Endodermal cell (in vitro differentiated cells): ENCODE results near the gene NDUFA6. TPM values are rescaled to one million over a fixed set of nuclear protein-coding genes. Genes with fewer than 3 reads are reported as not detected.
"Not testable (repeated sequence)": the region's sequence is repeated elsewhere in the genome, so short reads cannot be mapped to it uniquely, and the experiment has no call there.

Experiments used
- DNase-seq: peaks from one replicate; pipeline ENCODE4 v3.0.0-alpha.2; 2017
- H3K27ac ChIP-seq: 2 replicates; pipeline ENCODE4 v1.5.1; 2013; ENCODE audit warnings: mild to moderate bottlenecking, low read depth, low read length, moderate library complexity
- H3K27me3 ChIP-seq: 2 replicates; pipeline ENCODE4 v1.6.1; 2013; ENCODE audit warnings: mild to moderate bottlenecking, low read length, moderate library complexity; ENCODE audit not compliant: insufficient read depth, control insufficient read depth, poor library complexity, severe bottlenecking
- H3K36me3 ChIP-seq: 2 replicates; pipeline ENCODE4 v1.7.0; 2013; ENCODE audit warnings: mild to moderate bottlenecking, low read length, moderate library complexity; ENCODE audit not compliant: control insufficient read depth, insufficient read depth
- H3K4me1 ChIP-seq: one replicate; pipeline ENCODE4 v1.7.0; 2013; ENCODE audit warnings: low read length; ENCODE audit not compliant: control insufficient read depth, insufficient read depth
- H3K4me3 ChIP-seq: 2 replicates; pipeline ENCODE4 v1.5.1; 2013; ENCODE audit warnings: mild to moderate bottlenecking, low read length, moderate library complexity
- H3K9ac ChIP-seq: 2 replicates; pipeline ENCODE4 v1.6.1; 2013; ENCODE audit warnings: mild to moderate bottlenecking, low read length, moderate library complexity; ENCODE audit not compliant: poor library complexity, severe bottlenecking; ENCODE audit errors: extremely low read depth
- H3K9me3 ChIP-seq: 2 replicates; pipeline ENCODE4 v1.6.1; 2013; ENCODE audit warnings: mild to moderate bottlenecking, low read length, moderate library complexity; ENCODE audit not compliant: control insufficient read depth
- H3K27ac Mint-ChIP-seq: 2 replicates; pipeline ENCODE4 v1.8.0; 2020; ENCODE audit warnings: mixed read lengths
- H3K27me3 Mint-ChIP-seq: 2 replicates; pipeline ENCODE4 v1.8.0; 2021; ENCODE audit warnings: mild to moderate bottlenecking, mixed read lengths; ENCODE audit not compliant: insufficient read depth
- H3K36me3 Mint-ChIP-seq: 2 replicates; pipeline ENCODE4 v1.8.0; 2020; ENCODE audit warnings: low read depth, mixed read lengths
- H3K4me1 Mint-ChIP-seq: 2 replicates; pipeline ENCODE4 v1.8.0; 2020; ENCODE audit warnings: mixed read lengths
- H3K4me3 Mint-ChIP-seq: 2 replicates; pipeline ENCODE4 v1.8.0; 2020; ENCODE audit warnings: mild to moderate bottlenecking, moderate library complexity, mixed read lengths
- H3K9me3 Mint-ChIP-seq: 2 replicates; pipeline ENCODE4 v1.8.0; 2020; ENCODE audit warnings: mild to moderate bottlenecking, mixed read lengths
- WGBS, 2 experiments: methylation state at CpG; one replicate each; pipeline versions ENCODE4 v1.1.5 to v1.1.7; 2013; ENCODE audit warnings: missing lambda C conversion rate in 2 of 2, mixed read lengths in 1 of 2; ENCODE audit not compliant: insufficient coverage in 1 of 2, insufficient read length in 1 of 2; 5-methylcytosine and 5-hydroxymethylcytosine counted together
- total RNA-seq, 2 donors: library from RNA; stranded (reverse); fragmentation: NEBNext Ultra II Directional in 1 of 2; extraction: Animal tissue kit (Norgen Biotek cat#: 25700) in 1 of 2; gene quantifications; 2 replicates in 1 of 2; 3 replicates in 1 of 2; pipeline ENCODE4 v1.2.1, GENCODE V29; 2021
- TF ChIP-seq, protein P1 (sequence below): fragments of 200-600 bp; sonication (generic); conservative IDR thresholded peaks from 2 replicates; pipeline ENCODE4 v1.5.0; 2021; ENCODE audit warnings: antibody characterized with exemption, mild to moderate bottlenecking

Gene NDUFA6
- total RNA-seq, 2 donors from 2014 or later = 83.4 to 103 TPM

DNA sequence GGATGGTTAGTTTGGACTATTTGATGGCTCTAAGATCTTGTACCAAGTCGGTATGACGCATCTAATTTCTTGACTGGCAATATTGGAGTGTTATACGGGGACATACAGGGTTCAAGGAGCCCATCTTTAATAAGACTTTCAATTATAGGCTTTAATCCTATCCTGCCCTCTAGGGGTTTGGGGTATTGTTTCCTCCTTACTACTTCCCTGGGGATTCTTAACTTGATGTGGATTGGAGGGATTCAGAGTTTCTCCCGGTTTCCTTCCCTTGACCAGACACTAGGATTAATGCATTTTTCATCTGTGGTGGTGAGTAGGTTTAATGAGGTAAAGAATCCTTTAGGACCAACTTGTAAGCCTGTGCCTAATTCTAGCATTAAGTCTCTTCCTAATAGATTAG lies 21.2 kb upstream of the NDUFA6 start:
- Histone ChIP-seq H3K27ac (peak overlapping the region; percentile 51), H3K4me1 (peaks cover 9% of the 10 kb centered on the region), H3K4me3 (peak overlapping the region; percentile 64), H3K27me3 (no peaks in the 10 kb centered on the region), H3K9me3 (peaks cover 36% of the 10 kb centered on the region), H3K9ac (peak overlapping the region; percentile 71), H3K36me3 (no peaks in the 10 kb centered on the region)
- TF ChIP-seq, protein P1, sequence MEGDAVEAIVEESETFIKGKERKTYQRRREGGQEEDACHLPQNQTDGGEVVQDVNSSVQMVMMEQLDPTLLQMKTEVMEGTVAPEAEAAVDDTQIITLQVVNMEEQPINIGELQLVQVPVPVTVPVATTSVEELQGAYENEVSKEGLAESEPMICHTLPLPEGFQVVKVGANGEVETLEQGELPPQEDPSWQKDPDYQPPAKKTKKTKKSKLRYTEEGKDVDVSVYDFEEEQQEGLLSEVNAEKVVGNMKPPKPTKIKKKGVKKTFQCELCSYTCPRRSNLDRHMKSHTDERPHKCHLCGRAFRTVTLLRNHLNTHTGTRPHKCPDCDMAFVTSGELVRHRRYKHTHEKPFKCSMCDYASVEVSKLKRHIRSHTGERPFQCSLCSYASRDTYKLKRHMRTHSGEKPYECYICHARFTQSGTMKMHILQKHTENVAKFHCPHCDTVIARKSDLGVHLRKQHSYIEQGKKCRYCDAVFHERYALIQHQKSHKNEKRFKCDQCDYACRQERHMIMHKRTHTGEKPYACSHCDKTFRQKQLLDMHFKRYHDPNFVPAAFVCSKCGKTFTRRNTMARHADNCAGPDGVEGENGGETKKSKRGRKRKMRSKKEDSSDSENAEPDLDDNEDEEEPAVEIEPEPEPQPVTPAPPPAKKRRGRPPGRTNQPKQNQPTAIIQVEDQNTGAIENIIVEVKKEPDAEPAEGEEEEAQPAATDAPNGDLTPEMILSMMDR = peak; percentile 65
- H3K27ac Mint-ChIP-seq = peak overlapping the region; percentile 71
- H3K36me3 Mint-ChIP-seq = peaks cover 20% of the 10 kb centered on the region
- H3K4me3 Mint-ChIP-seq = peak overlapping the region; percentile 21
- peaks cover 38% of the 10 kb centered on the region for H3K27me3 Mint-ChIP-seq
- DNase-seq = no peak
- peaks cover 24% of the 10 kb centered on the region for H3K4me1 Mint-ChIP-seq
- 73 to 83% methylated on average over 3 to 4 of the region's 4 CpGs for WGBS, 2 experiments
- H3K9me3 Mint-ChIP-seq = peaks cover 30% of the 10 kb centered on the region

DNA sequence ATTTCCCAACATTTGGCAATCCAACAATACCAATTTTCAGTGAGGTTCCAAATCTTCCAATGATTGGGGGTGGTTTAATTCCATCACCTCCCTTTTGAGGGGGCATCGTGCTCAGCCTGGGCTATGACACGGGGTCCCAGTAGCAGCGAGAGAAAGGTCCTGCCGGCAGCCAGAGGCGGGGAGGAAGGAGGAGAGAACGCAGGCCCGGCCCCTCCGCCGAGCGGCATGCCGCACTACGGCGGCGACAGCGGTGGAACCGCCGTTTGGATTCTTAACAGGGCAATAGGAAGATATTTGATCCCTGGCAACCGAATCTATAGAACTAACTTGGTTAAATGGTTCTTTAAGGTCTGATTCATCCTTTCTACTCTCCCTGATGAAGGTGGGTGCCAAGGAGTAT lies 18.3 kb upstream of the NDUFA6 start:
- Histone ChIP-seq H3K9ac (no peak overlapping the region), H3K4me1 (peaks cover 9% of the 10 kb centered on the region), H3K27me3 (no peaks in the 10 kb centered on the region), H3K36me3 (no peaks in the 10 kb centered on the region), H3K27ac (no peak overlapping the region), H3K9me3 (peaks cover 29% of the 10 kb centered on the region), H3K4me3 (no peak overlapping the region)
- WGBS, 2 experiments = 94 to 96% methylated on average over 10 to 18 of the region's 18 CpGs
- Mint-ChIP-seq H3K4me1 (peaks cover 24% of the 10 kb centered on the region), H3K9me3 (peaks cover 21% of the 10 kb centered on the region), H3K36me3 (peaks cover 7% of the 10 kb centered on the region), H3K27me3 (peaks cover 34% of the 10 kb centered on the region), H3K27ac (no peak overlapping the region), H3K4me3 (no peak overlapping the region)
- TF ChIP-seq, protein P1 = no peak
- no peak for DNase-seq

DNA sequence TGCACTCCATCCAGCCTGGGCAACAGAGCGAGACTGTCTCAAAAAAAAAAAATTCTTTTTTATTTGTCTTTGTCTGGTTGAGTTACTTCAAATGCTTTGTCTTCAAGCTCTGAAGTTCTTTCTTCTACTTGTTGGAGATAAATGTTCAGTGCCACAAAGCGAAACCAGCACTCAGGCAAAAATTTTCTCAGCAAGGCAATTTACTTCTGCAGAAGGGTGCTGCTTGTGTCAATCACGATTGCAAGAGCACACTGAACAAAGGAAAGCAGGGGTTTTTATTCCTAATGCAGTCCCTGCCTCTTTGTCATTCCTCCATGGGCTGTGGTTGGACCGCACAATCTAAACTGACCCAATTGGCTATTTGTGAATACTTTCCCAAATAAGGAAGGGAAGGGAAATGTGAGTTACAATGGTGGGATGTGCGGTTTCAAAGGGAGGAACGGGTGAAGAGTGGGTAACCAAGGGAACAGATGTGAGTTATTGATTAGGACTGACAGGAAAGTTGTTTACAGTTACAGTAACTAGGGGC lies 13.8 kb upstream of the NDUFA6 start:
- 92 to 94% methylated on average over 5 to 6 of the region's 6 CpGs for WGBS, 2 experiments
- not testable (repeated sequence) for H3K27me3 ChIP-seq, H3K27ac Mint-ChIP-seq, H3K9ac ChIP-seq, H3K4me1 Mint-ChIP-seq, H3K4me3 ChIP-seq, H3K27ac ChIP-seq, DNase-seq, H3K36me3 ChIP-seq, H3K4me1 ChIP-seq, H3K4me3 Mint-ChIP-seq
- peaks cover 27% of the 10 kb centered on the region for H3K27me3 Mint-ChIP-seq
- peaks cover 63% of the 10 kb centered on the region for H3K9me3 ChIP-seq
- peaks cover 61% of the 10 kb centered on the region for H3K9me3 Mint-ChIP-seq
- H3K36me3 Mint-ChIP-seq = peaks cover 19% of the 10 kb centered on the region

DNA sequence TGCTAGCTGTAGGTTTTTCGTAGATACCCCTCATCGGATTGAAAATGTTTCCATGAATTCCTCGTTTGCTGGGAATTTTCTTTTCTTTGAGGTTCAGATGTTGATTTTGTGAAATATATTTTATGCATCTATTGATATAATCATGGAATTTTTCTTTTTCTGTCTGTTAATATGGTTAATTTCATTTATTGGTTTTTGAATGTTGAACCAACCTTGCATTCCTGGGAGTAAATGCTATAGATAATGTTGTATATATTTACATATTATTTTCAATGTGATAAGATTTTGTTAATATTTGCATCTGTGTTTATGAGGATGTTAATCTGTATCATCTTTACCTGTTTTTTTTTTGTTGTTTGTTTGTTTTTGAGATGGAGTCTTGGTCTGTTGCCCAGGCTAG lies 10.6 kb upstream of the NDUFA6 start:
- TF ChIP-seq, protein P1 = no peak
- Histone ChIP-seq H3K36me3 (no peaks in the 10 kb centered on the region), H3K9ac (no peak overlapping the region), H3K27me3 (no peaks in the 10 kb centered on the region), H3K4me1 (no peaks in the 10 kb centered on the region), H3K4me3 (no peak overlapping the region), H3K27ac (no peak overlapping the region), H3K9me3 (peaks cover 81% of the 10 kb centered on the region)
- peaks cover 35% of the 10 kb centered on the region for H3K36me3 Mint-ChIP-seq
- no peak for DNase-seq
- H3K9me3 Mint-ChIP-seq = peaks cover 86% of the 10 kb centered on the region
- no peak overlapping the region for H3K4me3 Mint-ChIP-seq
- H3K4me1 Mint-ChIP-seq = no peaks in the 10 kb centered on the region
- no peak overlapping the region for H3K27ac Mint-ChIP-seq
- WGBS, 2 experiments = 92 to 100% methylated on average over 2 to 3 of the region's 3 CpGs
- peaks cover 4% of the 10 kb centered on the region for H3K27me3 Mint-ChIP-seq
